Activated CD4-positive, alpha-beta T cell treated with anti-CD3 and anti-CD28 coated beads, Interleukin-2, amount 50 U/mL, for 1 hour (primary cell): Measurements from ENCODE around the gene RNF151.
"Not testable (repeated sequence)": the region's sequence is repeated elsewhere in the genome, so short reads cannot be mapped to it uniquely, and the experiment has no call there.

Experiments used
- DNase-seq: peaks from one replicate; pipeline ENCODE4 v3.0.0-alpha.2; 2020

The RNF151 gene, protein sequence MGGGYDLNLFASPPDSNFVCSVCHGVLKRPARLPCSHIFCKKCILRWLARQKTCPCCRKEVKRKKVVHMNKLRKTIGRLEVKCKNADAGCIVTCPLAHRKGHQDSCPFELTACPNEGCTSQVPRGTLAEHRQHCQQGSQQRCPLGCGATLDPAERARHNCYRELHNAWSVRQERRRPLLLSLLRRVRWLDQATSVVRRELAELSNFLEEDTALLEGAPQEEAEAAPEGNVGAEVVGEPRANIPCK

DNA sequence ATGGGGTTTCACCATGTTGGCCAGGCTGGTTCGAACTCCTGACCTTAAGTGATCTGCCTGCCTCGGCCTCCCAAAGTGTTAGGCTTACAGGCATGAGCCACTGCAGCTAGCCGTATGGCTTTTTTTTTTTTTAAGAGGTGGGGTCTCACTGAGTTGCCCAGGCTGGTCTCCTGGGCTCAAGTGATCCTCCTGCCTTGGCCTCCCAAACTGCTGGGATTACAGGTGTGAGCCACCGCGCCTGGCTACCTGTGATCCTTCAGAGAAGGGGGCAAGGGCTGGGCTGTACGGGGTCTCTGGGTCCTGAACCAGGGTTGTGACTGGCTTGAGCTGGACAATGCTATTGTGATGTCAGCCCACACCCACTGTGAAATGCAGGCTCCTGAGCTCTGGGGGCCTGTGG, at the start of gene RNF151:
Gene RNF151 (plus strand): TSS at position 397 of the 400 bp plus-strand sequence. CDS start 26 bp downstream, outside the sequence.
- DNase-seq = no peak

DNA sequence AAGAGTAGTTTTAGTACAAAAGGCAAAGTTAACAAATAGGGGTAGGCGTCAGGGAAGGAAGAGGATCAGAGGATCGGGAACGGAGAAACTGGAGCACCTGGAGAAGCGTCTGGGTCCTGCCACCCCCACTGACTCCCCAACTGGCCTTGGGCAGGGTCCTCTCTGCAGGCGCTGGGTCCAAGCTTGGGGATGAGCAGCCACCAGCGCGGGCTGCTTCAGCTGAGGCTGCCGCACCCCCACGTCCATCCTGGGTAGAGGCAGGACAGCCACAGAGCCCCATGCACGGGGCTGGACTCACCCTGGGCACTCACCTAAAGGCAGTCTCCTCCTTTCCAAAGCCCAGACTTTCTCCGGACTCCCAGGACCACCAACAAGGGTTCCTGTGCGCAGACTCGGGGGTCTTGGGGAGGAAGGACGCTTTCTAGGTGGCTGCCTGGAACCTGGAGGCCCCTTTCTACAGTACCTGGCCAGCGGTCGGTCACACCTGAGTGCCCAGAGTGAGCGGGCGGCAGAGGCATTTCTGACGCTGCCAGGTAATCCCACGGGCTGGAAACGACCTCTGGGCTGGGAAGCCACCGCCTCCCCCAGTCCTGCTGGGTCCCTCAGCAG, 49.5 kb upstream of the RNF151 start:
- DNase-seq = no peak

DNA sequence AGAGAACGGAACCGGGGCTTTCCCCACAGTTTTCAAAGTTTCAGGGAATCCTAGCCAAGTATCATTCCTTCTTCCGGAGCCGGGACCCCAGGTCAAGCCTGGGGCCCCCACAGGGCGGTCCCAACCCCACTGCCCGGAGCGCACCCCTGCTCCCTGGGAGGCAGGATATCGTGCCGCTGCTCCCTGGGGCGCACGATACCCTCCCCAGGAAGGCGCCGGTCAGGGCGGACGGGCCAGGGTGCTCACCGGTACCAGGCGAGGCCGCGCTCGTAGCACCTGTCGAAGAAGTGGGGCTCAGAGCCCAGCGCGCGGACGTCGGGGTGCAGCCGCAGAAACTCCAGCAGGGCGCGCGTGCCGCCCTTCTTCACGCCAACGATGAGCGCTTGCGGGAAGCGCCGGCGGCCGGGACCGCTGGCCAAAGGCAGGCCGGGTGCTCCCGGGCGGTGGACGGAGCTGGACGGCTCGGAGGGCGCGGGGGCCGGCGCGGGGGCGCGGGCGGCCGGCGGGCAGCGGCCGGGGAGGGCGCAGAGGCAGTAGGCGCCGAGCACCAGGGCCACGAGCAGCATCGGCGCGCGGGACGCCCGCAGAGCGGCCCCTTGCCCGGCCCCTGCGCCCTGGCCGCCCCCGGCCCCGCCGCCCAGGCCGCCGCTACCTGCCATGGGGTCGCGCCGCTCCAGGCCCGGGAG, 48.8 kb upstream of the RNF151 start:
- DNase-seq = no peak

DNA sequence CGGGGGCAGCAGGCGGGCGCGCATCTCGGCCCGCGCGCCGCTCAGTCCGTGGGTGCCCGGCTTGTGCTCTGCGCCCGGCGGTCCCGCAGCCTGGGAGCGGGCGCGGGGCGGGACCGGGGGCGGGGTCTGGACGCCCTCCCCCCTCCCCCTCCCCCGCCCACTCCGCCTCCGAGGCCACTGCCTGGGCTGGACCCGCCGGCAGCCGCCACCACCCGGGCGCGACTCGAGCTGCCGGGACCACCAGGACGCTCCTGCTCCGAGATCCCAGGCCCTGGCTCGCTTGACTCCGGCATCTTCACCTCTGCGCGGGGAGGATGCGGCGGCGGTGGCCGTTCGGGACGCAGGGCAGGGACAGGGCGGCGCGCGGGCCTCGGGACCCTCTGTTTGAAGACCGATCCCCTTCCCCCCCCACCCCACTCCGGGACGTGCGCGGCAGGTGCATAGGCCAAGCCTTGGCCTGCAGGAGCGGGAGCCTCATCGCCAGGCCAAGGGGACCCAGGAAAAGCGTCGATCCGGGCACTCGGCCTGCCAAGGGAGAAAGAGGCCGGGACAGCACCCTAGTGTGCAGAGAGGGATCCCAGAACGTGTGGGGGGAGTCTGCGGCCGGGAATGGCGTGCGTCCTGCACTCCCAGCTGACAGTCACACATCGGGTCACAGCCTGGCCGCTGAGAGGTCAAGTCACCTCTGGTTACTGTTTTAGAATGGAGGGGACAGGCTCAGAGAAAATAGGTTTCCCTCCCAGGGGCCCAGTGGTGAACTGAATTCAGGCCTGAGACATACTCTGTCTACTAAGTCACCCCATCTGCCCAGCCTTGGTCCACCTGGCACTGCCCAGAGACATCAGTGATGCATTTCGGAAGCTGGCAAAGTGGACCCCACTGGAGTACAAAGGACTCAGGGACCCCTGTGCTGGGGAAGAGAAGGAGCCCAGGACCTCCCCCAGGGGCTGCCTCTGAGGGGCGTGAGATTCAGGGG, 48.0 kb upstream of the RNF151 start, which contains the start of gene HS3ST6:
Gene HS3ST6 (minus strand): TSS at position 65 of the 976 bp plus-strand sequence. CDS start 92 bp downstream, outside the sequence.
- no peak for DNase-seq

DNA sequence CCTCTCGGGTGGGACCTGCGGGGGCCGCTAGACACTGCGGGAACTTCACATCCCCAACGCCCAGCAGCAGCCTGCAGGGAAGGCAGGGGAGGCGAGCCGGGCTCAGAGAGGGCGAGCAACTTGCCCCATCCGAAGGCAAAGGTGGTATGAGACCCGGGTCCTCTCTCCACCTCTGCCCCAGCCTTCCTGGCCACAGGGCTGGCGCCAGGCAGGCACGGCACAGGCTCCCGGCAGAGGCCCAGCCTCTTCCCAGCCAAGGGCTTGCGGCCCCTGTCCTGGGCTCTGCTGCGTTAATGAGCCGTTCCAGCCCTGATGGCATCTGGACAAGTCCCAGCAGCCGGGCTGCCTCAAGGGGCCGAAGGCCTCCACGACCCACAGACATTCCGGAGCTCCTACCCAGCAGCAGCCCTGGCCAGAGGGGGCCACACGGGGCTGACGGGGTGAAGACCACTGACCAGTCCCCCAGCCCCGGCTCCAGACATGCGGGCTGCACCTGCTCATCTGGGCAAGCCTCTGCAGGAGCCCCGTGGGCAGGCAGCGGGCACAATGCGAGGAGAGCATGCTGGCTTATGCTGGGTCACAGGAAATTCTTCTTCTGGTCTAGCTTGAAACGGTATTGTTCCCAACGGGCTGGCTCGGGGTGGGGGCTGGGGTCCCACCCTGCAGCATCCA, 47.2 kb upstream of the RNF151 start:
- DNase-seq = no peak

DNA sequence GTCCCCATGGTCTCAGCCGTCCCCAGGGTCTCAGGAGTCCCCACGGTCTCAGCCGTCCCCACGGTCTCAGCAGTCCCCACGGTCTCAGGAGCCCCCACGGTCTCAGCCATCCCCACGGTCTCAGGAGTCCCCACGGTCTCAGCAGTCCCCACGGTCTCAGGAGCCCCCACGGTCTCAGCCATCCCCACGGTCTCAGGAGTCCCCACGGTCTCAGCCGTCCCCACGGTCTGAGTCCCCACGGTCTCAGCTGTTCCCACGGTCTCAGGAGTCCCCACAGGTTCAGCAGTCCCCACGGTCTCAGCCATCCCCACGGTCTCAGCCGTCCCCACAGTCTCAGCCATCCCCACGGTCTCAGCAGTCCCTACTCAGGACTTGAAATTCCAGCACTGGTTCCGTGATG, 46.5 kb upstream of the RNF151 start:
- not testable (repeated sequence) for DNase-seq

DNA sequence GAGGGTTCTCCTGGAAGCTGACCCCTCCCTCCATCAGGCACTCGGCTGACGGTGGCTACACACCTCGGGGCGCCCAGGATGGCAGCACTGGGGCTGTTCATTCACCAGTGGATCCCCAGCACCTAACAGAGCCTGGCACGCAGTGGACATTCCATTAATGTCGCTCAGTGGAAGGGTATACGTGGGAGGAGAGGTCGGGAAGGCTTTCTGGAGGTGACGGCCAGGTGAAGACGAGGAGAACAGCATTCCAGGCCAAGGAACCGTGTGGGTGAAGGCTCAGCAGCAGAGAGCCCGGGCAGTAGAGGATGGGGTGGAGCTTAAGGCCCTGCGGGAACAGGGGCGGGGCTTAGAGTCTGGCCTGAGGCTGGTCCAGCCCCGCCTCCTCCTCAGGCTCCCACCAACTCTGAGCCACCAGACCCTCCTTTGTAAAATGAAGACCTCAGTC, 45.9 kb upstream of the RNF151 start:
- no peak for DNase-seq

DNA sequence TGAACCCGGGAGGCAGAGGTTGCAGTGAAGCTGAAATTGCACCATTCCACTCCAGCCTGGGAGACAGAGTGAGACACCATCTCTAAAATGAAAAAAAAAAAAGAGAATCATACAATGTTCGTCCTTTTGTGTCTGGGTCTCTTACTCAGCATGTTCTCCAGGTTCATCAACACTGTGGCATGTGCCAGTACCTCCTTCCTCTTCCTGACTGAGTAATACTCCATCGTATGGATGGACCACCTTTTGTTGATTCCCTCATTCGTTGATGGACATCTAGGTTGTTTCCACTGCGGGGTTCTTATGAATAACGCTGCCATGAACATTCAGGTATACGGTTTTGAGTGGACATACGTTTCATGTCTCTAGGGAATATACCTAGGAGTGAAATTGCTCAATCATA, 44.3 kb upstream of the RNF151 start:
- DNase-seq = no peak

DNA sequence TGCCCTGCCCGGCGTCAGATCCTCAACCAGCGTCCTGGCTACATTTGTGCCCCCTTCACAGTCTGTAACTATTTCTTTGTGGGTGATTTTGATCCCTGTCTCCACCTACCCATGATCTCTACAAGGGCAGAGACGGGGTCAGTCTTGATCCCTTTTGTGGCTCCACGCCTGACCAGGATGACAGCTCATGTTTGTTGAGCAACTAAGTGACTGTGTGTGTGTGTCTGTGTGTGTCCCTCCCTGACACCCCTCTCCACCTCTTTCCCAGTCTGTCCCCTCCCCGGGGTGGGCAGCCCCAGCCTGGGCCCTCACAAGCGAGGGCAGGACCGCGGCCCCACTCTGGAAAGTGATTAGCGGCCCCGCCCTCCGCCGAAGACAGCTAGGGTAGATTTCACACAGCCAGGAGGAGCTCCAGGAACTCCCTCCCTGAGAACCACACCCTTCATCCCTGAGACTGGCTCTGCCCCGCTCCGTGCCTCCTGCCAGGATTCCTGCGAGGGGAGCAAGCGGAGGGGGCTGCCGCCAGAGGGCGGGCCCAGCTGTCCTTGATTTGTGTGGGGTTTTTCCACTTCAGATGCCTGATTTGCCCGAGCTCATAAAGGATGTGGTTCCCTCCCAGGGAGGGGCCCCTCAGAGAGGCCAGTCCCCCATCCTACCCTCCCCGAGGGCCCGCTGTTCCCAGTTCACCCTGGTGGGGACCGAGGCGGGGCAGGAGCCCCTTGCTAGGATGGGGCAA, 43.2 kb upstream of the RNF151 start:
- no peak for DNase-seq

DNA sequence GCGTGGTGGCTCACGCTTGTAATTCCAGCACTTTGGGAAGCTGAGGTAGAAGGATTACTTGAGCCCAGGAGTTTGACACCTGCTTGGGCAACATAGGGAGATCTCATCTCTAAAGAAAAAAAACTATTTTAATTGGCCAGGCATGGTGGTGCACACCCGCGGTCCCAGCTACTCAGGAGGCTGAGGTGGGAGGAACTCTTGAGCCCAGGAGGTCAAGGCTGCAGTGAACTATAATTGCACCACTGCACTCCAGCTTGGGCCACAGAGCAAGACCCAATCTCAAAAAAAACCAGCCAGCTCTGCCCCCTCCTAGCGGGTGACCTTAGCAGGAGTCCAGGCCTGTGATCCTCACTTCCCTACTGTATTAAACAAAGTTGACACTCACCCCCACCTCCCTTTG, 42.6 kb upstream of the RNF151 start:
- no peak for DNase-seq

DNA sequence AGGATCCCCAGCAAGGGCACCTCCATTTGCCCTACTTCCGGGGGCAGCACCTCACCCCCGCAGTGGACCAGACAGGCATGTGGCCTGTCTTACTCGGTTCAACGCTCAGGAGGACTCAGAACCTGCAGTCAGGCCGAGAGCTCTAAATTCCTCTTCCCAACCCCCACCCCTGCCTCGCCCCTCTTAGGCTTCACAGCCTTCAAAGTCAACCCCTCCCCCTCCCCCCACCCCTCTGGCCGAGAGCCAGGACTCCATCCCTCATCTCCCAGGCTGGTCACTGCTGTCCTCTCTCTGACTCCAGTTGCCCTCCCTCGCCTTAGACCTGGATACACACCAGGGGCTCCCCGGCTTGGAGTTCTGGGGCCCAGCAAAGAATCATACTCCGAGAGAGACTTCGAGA, 40.4 kb upstream of the RNF151 start:
- no peak for DNase-seq

DNA sequence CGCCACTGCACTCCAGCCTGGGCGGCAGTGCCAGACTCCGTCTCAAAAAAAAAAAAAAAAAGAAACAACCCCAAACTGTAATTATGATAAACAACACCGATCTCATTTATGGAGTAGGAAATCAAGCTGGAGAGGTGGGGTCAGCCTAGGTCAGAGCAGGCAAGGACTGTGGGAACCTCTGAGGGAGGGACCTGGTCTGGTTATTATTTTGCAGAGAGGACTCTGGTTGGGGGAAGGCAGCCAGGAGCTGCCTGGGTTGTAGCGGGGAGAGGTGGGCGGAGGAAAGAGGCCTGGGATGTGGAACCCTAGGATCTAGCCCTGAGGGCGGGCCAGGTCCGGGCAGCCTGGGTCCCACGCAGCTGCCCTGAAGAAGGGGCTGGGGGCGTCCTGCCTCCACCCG, 37.6 kb upstream of the RNF151 start:
- DNase-seq = no peak

DNA sequence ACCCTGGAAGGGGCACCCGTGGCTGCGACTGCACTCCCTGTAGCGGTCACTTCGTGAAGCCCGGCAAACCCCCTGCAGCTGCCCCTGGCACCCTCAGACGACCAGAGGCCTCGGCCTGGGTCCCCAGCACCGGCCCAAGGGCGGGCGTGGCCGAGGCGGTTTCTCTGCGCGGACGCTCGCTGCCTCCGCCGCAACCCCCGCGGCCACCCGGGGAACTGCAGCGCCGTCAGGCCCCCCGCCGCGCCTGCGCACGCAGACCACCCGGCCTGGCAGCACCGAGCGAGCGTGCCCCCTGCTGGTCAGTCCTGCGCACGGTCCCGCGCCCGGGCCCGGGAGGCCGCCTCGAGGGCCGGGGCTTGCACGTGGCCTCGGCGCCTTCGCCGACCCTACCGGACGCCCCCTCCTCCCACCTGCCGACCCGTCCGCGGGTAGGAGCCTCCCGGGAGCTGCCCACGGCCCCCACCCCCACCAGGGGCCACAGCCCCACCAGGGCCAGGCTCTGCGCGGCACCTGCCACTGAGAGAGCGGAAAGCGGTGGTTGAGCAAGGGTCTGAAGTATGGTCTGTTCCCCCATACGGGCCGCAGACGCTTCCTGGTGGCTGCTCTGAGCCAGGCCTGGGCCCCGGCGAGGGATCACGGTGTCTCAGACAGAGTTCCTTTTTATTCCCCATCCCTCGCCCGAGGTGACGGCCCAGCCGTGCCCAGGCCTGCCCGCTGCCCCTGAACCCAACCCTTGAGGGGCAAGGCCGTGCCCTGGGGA, 36.9 kb upstream of the RNF151 start:
- DNase-seq = peak; percentile 92

DNA sequence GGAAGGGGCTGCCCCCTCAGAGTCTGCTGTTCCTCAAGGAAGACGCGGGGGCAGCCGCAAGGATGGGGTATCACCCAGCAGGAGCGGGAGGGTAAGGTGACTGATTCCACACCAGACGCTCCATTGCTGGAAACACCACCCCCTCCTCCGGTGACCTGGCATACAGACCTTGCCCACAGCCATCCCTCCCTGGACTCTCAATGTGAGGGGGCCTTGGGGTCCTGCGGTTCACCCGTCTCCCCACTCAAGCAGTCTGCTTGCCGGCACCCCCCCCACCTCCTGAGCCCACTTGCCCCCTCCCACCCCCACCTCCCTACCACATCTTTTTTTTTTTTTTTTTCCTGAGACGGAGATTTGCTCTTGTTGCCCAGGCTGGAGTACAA, 36.3 kb upstream of the RNF151 start:
- no peak for DNase-seq

DNA sequence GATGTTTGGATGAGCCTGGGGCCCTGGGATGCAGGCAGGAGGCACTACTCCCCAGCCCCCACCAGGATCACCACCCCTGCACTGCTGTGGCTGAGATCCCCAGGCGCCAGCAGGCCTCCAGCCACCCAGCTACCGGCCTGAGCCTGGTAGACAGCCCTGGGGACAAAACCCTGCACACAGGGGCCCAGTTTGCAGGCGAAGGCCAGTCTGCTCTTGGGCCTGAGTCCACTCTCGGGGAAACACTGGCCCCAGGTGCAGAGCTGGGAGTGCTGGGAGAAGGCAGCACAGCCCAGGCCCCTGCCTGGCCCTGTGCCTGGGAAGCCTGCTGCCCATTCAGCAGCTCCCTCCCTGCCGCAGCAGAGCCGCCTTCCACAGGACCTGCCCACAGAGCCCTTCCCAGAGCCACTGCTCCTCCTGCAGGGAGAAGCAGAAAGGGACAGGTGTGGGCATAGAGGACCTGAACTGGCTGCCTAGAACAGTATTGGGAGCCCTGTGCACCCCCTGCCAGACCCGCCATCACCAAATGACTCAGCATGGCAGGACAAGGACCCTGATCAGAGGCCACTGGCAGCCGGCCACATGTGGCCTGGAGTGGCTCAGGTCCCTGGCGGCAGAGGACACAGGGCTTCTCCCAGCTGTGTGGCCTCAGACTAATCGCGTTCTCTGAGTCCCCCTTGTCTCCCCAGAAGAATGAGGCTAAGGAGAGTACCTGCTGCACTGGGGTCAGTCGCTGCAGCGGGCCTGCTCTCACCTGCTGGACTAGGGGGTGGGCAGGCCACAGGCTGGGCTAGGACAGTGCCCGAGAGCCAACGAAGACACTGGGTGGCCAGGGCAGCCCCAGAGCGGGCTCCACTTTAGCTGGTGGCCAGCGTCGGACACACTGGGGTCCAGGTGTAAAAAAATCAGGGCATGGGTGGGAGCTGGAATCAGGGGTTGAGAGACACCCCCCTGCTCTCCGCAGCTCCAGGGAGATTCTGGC, 34.3 kb upstream of the RNF151 start:
- no peak for DNase-seq

DNA sequence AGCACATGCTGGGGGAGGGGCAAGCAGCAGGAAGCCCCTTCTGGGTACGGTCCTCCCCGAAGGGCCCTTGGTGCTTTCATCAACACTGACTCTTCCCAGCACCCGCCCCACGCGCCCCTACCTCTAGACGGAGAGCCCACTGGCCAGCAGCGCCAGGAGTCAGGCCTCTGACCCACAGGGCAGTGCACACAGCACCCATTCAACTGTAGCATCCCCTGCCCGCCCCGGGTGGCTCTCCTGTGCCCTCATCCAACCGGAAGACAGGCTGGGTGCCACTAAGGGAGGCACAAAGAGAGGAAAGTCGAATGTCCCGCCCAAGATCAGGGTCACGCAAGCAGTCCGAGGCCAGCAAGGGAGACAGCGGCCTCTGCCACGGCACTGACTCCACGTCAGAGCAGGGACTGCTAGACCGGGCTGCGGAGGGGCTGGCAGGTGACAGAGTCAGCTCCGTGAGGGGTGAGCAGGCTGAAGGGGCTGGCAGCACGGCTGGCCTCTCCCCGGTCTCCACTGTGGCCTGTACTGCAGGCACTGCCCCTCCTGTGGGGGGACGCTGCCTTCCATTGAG, 33.5 kb upstream of the RNF151 start:
- DNase-seq = no peak

DNA sequence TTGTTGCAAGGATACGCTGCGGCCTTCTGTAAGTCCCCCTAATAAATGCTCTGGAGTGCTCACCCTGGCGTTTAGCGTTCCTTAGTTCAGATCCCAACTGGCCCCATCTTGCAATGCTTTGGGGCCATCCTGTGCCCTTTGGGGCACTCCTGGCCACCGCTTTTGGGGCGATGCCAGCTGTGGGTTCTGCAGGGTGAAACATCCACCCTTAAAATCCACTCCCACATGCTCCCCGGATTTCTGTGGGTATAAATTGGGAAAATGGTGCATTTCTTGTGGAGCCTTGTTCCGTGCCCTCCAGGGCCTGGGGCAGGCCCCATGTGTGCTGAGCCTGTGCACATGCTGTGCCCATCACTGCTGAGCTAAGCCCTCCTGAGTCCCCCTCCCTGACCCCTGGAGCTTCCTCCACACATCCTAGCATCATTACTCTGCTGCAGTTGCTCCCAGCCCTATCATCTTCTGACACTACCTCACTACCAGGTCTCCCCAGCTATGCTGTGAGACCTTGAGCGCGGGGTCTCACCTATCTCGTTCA, 29.6 kb upstream of the RNF151 start:
- no peak for DNase-seq

DNA sequence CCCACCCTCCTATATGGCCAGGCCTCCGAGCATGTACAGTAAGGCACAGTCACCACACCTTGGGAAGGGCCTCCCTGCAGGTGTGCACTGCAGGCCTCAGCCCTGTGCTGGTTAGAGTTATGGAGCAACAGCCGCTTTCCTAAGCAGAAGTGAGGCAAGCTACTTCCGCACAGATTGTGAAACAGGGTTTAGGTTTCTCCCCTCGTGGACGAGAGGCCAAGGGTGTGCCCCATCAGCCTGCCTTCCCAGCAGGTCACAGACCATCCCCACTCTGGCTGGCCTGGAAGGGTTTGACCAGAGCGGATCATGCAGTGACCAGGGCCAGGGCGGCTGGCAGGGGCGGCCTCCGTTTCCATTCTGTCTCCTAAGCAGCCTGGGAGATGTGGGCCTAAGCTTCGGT, 28.3 kb upstream of the RNF151 start:
- DNase-seq = no peak

DNA sequence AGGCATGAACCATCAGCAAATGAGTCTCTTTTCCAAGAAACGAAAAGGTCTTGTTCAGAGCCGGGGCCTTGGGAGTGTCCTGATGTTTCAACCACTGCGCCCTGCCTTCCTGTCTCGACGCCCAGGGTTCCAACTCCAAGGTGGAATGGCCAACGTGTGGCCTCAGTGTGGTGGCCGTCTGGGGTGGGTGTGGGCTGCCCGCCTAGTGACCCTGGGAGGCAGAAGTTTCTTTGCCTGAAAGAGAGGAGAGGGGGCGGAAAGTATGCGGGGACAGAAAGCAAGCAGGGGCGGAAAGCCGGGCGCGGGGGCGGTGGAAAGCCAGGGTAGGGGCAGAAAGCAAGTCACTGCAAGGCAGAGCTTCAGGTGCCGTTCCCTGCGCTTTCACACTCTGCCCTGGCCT, 27.7 kb upstream of the RNF151 start:
- no peak for DNase-seq
